Liver (tissue), 9 donors: Measurements from ENCODE around the gene ATP4A. TPM values are rescaled to one million over a fixed set of nuclear protein-coding genes. Genes with fewer than 3 reads are reported as not detected.

ENCODE experiments used
- DNase-seq: peaks from one replicate; pipeline ENCODE4 v3.0.0-alpha.2; 2017; ENCODE audit warnings: low spot score
- H3K27ac ChIP-seq, 2 donors: one replicate each; pipeline ENCODE4 v1.7.0; 2013; ENCODE audit warnings: inconsistent platforms in 2 of 2, low read length in 2 of 2, control low read depth in 1 of 2, low read depth in 1 of 2, mild to moderate bottlenecking in 1 of 2
- H3K27me3 ChIP-seq, 4 donors: one replicate each; pipeline versions ENCODE4 v1.6.1 to v1.7.0; 2013; ENCODE audit warnings: low read length in 3 of 4, inconsistent platforms in 1 of 4, mild to moderate bottlenecking in 1 of 4, moderate library complexity in 1 of 4; ENCODE audit not compliant: control insufficient read depth in 4 of 4, insufficient read depth in 4 of 4
- H3K36me3 ChIP-seq, 4 donors: one replicate each; pipeline versions ENCODE4 v1.6.1 to v1.7.0; 2013; ENCODE audit warnings: low read length in 3 of 4, mild to moderate bottlenecking in 3 of 4, low read depth in 1 of 4, moderate library complexity in 1 of 4; ENCODE audit not compliant: control insufficient read depth in 4 of 4, insufficient read depth in 3 of 4
- H3K4me1 ChIP-seq, 4 donors: one replicate each; pipeline versions ENCODE4 v1.6.1 to v1.7.0; 2013; ENCODE audit warnings: low read length in 3 of 4, mild to moderate bottlenecking in 3 of 4, moderate library complexity in 1 of 4; ENCODE audit not compliant: control insufficient read depth in 4 of 4, insufficient read depth in 4 of 4
- H3K4me3 ChIP-seq, 3 donors: one replicate each; pipeline versions ENCODE4 v1.6.1 to v1.7.0; 2013; ENCODE audit warnings: low read length in 3 of 3, control low read depth in 1 of 3, low read depth in 1 of 3, mild to moderate bottlenecking in 1 of 3
- H3K9ac ChIP-seq, 2 donors: one replicate each; pipeline ENCODE4 v1.7.0; 2013; ENCODE audit warnings: low read length in 2 of 2, mild to moderate bottlenecking in 2 of 2, moderate library complexity in 2 of 2, control low read depth in 1 of 2, low read depth in 1 of 2
- H3K9me3 ChIP-seq, 4 donors: one replicate each; pipeline versions ENCODE4 v1.6.1 to v1.7.0; 2013; ENCODE audit warnings: low read length in 3 of 4; ENCODE audit not compliant: control insufficient read depth in 4 of 4
- ATF3 ChIP-seq: IDR thresholded peaks from 2 replicates; pipeline ENCODE4 v1.6.1; 2016; ENCODE audit warnings: antibody characterized with exemption
- CTCF ChIP-seq: fragments of 150-350 bp; IDR thresholded peaks from 2 replicates; pipeline ENCODE4 v1.5.1; 2017; ENCODE audit warnings: improper control_type of control experiment, low read depth, low read length; ENCODE audit not compliant: missing input control
- EGR1 ChIP-seq, 2 donors: IDR thresholded peaks; 2 replicates each; pipeline ENCODE4 v1.6.1; 2016 to 2018; ENCODE audit warnings: antibody characterized with exemption in 2 of 2, low read depth in 2 of 2
- HNF4A ChIP-seq, 2 donors: conservative IDR thresholded peaks; 2 replicates each; pipeline ENCODE4 v1.6.1; 2016; ENCODE audit warnings: antibody characterized with exemption in 2 of 2, mild to moderate bottlenecking in 2 of 2
- HNF4G ChIP-seq: IDR thresholded peaks from 2 replicates; pipeline ENCODE4 v1.6.1; 2016; ENCODE audit warnings: antibody characterized with exemption
- JUND ChIP-seq, 2 donors: IDR thresholded peaks; 2 replicates each; pipeline ENCODE4 v1.6.1; 2016; ENCODE audit warnings: antibody characterized with exemption in 2 of 2
- MAX ChIP-seq: IDR thresholded peaks from 2 replicates; pipeline ENCODE4 v1.6.1; 2016; ENCODE audit warnings: antibody characterized with exemption
- NR2F2 ChIP-seq: IDR thresholded peaks from 2 replicates; pipeline ENCODE4 v1.6.1; 2016; ENCODE audit warnings: antibody characterized with exemption
- RAD21 ChIP-seq, 2 donors: IDR thresholded peaks; 2 replicates each; pipeline ENCODE4 v1.6.1; 2016; ENCODE audit warnings: antibody characterized with exemption in 2 of 2, mild to moderate bottlenecking in 2 of 2
- REST ChIP-seq: IDR thresholded peaks from 2 replicates; pipeline ENCODE4 v1.6.1; 2016; ENCODE audit warnings: antibody characterized with exemption, mild to moderate bottlenecking
- RXRA ChIP-seq, 2 donors: IDR thresholded peaks; 2 replicates each; pipeline ENCODE4 v1.6.1; 2017 to 2018; ENCODE audit warnings: antibody characterized with exemption in 2 of 2, mild to moderate bottlenecking in 1 of 2
- SP1 ChIP-seq: IDR thresholded peaks from 2 replicates; pipeline ENCODE4 v1.6.1; 2018; ENCODE audit warnings: antibody characterized with exemption, mild to moderate bottlenecking
- TAF1 ChIP-seq: conservative IDR thresholded peaks from 2 replicates; pipeline ENCODE4 v1.6.1; 2016; ENCODE audit warnings: antibody characterized with exemption, mild to moderate bottlenecking
- YY1 ChIP-seq: IDR thresholded peaks from 2 replicates; pipeline ENCODE4 v1.6.1; 2016; ENCODE audit warnings: antibody characterized with exemption, mild to moderate bottlenecking
- WGBS: extraction: QIAGEN DNeasy Blood & Tissue Kit; methylation state at CpG from one replicate; pipeline ENCODE4 v1.1.7; 2013; 5-methylcytosine and 5-hydroxymethylcytosine counted together
- polyA plus RNA-seq, 2 donors: library from polyadenylated mRNA; stranded (reverse) in 1 of 2; unstranded in 1 of 2; fragments of 200-250 nt in 1 of 2; fragments of >200 nt in 1 of 2; fragmentation: Nextera tagmentation in 1 of 2; extraction: Ambion mirVana in 1 of 2; gene quantifications; one replicate each; pipeline versions ENCODE4 v1.2.1 to v1.2.3, GENCODE V29; 2013 to 2015
- total RNA-seq, 2 donors: library from RNA; depleted of rRNA; stranded (reverse); fragments of >200 nt; gene quantifications; one replicate each; pipeline ENCODE4 v1.2.3, GENCODE V29; 2014
- donor health status: healthy.
- donor health status: healthy.
- donor health status: healthy.
- donor health status: healthy.
- donor health status: healthy.

Gene ATP4A
- total and polyA plus RNA-seq, 4 donors = not detected

GRCh38 chr19:35543280-35544109, 20.0 kb downstream of the ATP4A start:
- Histone ChIP-seq H3K27ac (no peak overlapping the region), H3K4me3 (no peak overlapping the region), H3K27me3 (no peaks in the 10 kb centered on the region), H3K9ac (no peak overlapping the region), H3K36me3 (no peaks in the 10 kb centered on the region), H3K9me3 (no peaks in the 10 kb centered on the region), H3K4me1 (peaks cover 0 to 20% (median 14%) of the 10 kb centered on the region in 4 donors)
- no peak for DNase-seq
- 97% methylated on average over 15 of the region's 15 CpGs for WGBS
- TF ChIP-seq CTCF = no peak
- TF ChIP-seq ATF3 = no peak
- TF ChIP-seq EGR1 (IDR thresholded peaks at IDR 0.05; ENCODE audit: low read depth in 2 of 2) = no peak
- TF ChIP-seq JUND (IDR thresholded peaks at IDR 0.05) = no peak
- TF ChIP-seq MAX = no peak
- TF ChIP-seq YY1 = no peak
- no peak for TF ChIP-seq SP1
- no peak for TF ChIP-seq NR2F2
- TF ChIP-seq TAF1 = no peak
- no peak for TF ChIP-seq REST
- no peak for TF ChIP-seq RXRA (IDR thresholded peaks at IDR 0.05)

- TF ChIP-seq HNF4A (conservative IDR thresholded peaks at IDR 0.05) (no peak), RAD21 (IDR thresholded peaks at IDR 0.05) (no peak), HNF4G (no peak), TAF1 (no peak), RXRA (IDR thresholded peaks at IDR 0.05) (no peak), JUND (IDR thresholded peaks at IDR 0.05) (no peak)
- no peak overlapping the region for H3K4me3 ChIP-seq
- H3K4me1 ChIP-seq = peaks cover 0 to 20% (median 14%) of the 10 kb centered on the region in 4 donors
- no peaks in the 10 kb centered on the region for H3K27me3 ChIP-seq
- H3K36me3 ChIP-seq = no peaks in the 10 kb centered on the region
- no peak for DNase-seq
- no peak overlapping the region for H3K27ac ChIP-seq
- no peak overlapping the region for H3K9ac ChIP-seq
- 96% methylated on average over 11 of the region's 11 CpGs for WGBS
- H3K9me3 ChIP-seq = no peaks in the 10 kb centered on the region
Measured at GRCh38 chr19:35542209-35542608, 21.2 kb downstream of the ATP4A start.
